ENCODE measurements around the gene VCPKMT.

- TF ChIP-seq CTCF (IDR thresholded peaks at IDR 0.05; ENCODE audit: insufficient read depth, low read length, poor library complexity, severe bottlenecking) (no peak), EZH2phosphoT487 (conservative IDR thresholded peaks at IDR 0.05; ENCODE audit: low read length) (no peak)
Observed at GRCh38 chr14:50085570-50086320, 30.6 kb downstream of the VCPKMT start.

Measured in SU-DHL-6 (cell line).